GM19463 (cell line): ENCODE results near the gene PLSCR2.
"Not testable (repeated sequence)": the region's sequence is repeated elsewhere in the genome, so short reads cannot be mapped to it uniquely, and the experiment has no call there.

Experiments
- ATAC-seq: cut with Tn5 transposase; IDR thresholded peaks from one replicate; pipeline ENCODE4 v1.9.1; 2021; ENCODE audit warnings: mild to moderate bottlenecking, moderate library complexity; ENCODE audit not compliant: unreplicated experiment

Gene PLSCR2, protein sequence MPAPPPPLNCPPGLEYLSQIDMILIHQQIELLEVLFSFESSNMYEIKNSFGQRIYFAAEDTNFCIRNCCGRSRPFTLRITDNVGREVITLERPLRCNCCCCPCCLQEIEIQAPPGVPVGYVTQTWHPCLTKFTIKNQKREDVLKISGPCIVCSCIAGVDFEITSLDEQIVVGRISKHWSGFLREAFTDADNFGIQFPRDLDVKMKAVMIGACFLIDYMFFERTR

DNA sequence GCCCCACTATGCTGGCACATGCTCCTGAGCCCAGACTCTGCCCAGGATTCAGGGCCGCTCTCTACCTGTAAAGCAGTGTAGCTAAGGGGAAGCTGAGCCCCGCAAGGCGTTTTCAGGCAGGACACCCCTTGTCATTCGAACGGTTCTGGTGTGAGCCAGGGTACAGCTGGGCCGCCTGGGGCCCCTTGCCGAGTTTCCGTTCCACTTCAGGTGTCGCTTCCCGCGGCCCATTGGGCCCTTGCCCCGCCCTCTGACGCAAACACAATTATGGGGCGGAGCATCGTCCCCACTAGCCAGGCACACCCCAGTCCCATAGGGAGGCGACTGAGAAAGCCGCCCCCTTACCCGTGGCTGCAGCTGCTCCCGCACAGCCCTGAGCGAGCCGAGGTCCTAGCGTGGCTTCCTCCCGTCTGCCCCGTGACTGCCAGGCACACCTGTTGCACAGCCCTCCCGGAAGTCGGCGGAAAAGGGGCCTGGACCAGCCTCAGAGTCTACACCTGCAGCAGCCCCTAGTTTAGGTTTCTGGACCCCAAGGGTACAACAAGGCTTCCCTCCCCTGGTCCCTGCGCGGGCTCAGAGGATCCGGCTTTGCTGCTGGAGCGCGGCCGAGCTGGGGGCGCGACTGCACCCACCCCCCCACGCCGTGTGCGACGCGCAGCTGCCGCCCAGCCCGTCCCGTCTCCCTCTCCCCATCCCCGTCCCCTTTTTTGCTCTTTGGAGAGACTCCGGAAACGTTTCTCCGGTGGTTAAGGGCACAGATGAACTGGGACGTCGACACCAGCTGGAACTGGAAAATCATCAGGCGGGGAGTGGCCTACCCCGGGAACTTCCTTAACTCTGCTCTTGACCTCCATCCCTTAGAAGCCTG, at the start of gene PLSCR2:
TSS of gene PLSCR2 (minus strand) at position 412 of the 868 bp plus-strand sequence. CDS start 9,657 bp downstream, outside the sequence.
- ATAC-seq = peak; percentile 94

DNA sequence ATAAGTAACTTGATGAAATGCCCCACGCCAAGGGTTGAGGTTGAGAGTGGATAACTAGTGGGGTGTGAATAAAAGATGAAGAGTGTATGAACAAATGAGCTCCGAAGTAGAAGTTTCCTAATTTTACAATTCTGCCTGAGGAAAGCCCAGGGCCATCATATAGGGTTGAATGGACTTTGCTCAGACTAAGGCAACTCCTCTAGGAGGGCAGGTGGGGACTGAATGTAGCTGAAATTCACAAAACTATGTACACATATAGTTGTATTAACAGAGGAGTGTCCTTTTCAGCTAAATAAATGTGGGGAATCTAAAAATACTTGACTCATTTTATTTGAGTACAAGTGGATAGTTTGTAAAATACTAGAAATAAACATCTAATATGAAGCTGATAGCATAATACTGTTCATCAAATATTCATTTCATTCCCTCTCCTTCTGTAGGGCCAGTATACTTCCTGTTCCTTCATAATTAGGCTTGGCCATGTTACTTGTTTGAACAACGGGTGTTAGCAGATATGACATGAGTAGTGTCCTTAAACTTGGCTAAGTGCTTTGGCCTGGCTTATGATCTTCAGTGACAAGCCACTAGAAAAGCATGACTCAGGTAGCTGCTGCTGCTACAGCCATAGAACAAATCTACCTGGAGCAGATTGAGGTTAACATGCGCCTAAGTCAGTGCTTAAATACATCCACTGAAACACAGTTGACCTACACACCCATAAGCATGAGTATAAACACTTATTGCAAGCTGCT, 48.5 kb upstream of the PLSCR2 start:
- ATAC-seq = no peak

DNA sequence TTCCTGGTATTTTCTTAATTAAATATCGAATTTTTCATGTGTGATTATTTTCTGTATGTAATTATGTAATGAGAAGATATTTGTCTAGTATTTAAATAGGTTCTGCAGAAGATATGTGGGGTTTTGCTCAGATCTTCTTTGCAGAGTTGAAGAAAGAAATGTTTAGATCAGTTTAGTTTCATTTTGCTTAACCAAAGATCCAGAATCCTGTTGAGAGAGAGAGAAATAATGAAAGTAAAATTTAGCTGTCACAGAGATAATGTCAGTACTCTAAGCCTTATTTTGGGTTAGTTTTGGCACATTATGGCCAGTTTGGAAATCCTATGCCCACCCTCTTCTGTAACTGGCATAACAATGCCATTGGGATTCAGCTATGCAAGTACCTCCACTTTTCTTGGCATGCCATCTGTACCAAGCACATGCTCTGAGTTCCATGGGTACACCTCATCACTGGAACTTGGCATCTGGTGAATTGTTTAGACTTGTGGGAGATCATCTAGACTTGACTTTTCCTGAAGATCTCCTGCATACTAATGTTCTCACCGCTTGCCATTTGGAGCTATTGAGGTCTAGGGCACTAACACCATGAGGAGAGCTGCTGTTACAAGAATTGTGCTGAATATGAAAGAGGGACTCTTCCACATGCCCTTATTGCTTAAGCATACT, 44.2 kb upstream of the PLSCR2 start:
- no peak for ATAC-seq

DNA sequence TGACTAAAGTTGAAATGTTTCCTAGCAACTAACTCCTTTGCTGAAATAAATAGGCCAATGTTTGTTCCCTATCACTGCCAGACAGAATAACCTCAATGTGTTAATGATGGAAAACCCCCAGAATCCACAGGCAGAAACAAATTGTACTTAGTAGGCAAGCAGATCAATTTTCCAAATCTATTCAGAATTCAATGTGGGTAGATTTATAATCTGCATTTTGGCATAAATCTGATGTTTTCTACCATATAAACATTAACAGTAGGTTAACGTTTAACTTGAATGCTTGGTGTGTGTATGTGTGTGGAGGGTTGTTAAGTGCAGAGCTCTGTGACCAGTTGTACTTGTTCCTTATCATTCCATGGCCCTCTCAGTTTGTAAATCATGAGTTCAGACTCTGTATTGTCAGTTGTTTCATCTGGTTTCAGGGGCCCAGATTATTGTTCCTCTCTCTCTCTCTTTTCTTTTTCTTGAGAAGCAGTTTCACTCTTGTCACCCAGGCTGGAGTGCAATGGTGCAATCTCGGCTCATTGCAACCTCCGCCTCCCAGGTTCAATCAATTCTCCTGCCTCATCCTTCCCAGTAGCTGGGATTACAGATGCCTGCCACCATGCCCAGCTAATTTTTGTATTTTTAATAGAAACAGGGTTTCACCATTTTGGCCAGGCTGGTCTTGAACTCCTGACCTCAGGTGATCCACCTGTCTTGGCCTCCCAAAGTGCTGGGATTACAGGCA, 42.2 kb upstream of the PLSCR2 start:
- ATAC-seq = no peak

GRCh38 chr3:146507331-146508120, 38.2 kb upstream of the PLSCR2 start:
- no peak for ATAC-seq

DNA sequence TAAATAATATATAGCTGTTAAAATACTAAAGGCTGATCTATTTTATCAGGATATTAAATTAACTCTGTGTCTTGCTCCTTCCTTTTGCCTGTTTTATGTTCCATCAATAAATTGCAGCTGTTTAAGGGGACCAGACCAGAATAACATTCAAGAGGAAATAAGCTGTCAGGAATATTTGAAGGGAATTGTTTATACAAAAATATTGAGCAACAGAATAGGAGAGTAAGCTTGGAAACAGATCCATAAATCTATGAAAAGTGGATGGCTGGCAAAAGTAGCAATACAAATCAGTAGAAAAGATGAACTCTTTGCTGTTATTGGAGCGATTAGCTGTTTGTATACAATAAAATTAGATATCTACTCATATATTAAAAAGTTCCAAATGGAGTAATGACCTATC, 36.2 kb upstream of the PLSCR2 start:
- ATAC-seq = no peak

DNA sequence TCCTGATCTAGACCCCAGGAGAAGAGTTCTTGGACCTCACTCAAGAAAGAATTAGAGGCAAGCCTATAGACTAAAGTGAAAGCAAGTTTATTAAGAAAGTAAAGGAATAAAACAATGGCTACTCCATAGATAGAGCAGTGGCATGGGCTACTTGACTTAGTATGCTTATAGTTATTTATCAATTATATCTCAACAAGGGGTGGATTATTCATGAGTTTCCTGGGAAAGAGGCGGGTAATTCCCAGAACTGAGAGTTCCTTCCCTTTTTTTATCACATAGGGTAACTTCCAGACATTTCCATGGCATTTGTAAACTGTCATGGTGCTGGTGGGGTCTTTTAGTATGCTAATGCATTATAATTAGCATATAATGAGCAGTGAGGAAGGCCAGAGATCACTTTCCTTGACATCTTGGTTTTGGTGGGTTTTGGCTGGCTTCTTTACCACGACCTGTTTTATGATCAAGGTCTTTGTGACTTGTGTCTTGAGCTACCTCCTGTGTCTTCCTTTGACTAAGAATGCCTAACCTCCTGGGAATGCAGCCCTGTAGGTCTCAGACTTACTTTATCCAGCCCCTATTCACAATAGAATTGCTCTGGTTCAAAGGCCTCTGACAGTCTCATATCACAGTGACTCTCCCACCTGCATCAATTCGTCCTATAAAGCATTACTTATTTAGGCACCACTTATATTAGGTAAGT, 35.3 kb upstream of the PLSCR2 start:
- no peak for ATAC-seq

DNA sequence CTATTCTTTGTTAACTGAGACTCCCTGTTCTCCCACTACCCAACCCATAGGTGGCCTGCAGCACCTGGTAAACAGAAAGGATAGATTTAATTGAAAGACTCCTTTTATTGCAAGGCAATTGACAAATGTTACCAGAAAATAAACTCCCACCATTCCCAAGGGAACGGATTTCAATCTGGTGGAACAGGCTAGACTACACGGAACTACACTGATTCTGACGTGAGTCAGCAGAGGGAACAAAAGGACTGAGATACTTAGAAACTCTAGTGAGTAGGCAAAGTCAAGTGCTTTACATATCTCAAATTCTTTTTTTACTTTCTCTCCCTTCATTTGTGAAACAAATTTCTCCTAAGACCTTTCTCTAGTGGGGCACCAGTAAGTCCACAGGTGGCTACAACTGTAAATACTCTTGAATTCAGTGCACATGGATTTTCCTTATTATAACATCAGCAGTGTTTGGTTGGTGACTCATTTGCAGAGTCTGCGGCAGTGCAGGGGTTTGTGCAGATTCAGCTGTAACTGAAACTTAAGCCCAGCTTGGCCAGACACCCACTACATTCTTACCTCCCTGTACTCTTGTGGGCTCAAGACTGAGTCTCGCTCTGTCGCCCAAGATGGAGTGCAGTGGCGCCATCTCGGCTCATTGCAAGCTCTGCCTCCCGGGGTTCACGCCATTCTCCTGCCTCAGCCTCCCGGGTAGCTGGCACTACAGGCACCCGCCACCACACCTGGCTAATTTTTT, 34.3 kb upstream of the PLSCR2 start:
- peak; percentile 94 for ATAC-seq

DNA sequence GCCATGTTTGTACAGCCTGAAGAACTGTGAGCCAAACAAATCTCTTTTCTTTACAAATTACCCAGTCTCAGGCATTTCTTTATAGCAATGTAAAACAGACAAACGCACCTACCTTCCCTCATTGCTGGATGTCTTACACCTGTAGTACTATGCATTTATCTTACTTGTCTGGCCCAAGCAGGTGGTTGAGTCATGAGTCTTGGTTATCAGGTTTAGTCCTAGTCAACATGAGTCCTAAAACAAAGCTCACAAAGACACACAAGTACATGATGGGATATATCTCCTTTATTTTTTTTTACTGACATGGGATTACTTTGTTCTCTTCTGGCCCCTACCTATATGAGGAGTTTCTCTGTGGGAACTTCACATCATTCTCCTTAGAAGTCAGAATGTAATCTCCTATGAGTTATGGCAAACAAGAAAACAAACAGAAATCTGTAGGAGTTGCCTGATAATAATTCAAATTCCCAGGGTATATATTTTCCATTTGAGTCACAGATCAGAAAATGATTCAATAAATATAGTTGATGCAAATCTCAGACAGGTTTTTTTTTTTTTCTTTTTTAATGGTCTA, 33.6 kb upstream of the PLSCR2 start:
- no peak for ATAC-seq

GRCh38 chr3:146501752-146502151, 32.4 kb upstream of the PLSCR2 start:
- peak; percentile 15 for ATAC-seq

DNA sequence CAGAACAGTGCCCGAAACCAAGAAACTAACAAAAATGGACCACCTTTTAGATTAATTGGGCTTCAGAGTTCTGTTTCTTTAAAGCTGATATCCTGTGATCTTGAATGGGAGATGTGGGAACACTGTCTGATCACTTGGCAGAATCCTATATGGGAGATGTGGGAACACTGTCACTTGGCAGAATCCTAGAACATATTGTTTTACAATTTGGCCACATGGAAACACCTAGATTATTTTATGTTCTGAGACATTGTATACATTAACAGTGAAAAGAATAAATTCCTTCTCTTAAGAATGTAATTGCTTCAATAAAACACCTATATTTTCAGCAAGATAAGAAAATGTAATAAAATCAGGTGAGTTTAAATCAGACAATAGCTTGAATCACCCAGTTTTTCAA, 30.3 kb upstream of the PLSCR2 start:
- ATAC-seq = no peak

GRCh38 chr3:146498002-146498736, 28.8 kb upstream of the PLSCR2 start:
- ATAC-seq = no peak

GRCh38 chr3:146497145-146497843, 27.9 kb upstream of the PLSCR2 start:
- ATAC-seq = not testable (repeated sequence)

- ATAC-seq = no peak
Measured at GRCh38 chr3:146496726-146497125, 27.4 kb upstream of the PLSCR2 start.

- no peak for ATAC-seq
Measured at GRCh38 chr3:146496251-146496650, 26.9 kb upstream of the PLSCR2 start.

DNA sequence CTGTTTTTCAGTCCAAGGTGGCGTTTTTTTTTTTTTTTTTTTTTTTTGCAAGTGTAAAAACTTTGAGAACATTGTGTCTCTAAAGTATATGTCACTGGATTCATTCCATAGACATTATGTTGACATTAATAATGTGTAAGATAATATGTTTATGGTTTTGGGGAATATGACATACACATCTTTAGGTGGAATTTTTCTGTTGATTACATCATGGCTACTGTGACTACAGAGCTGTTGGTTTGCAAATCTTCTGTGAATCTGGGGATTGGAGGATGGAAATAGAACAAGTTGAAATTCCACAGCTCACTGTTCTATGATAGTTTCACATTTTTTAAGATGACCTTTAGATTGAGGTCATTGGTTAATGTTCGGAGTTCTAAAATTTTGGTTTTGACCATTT, 24.4 kb upstream of the PLSCR2 start:
- no peak for ATAC-seq

DNA sequence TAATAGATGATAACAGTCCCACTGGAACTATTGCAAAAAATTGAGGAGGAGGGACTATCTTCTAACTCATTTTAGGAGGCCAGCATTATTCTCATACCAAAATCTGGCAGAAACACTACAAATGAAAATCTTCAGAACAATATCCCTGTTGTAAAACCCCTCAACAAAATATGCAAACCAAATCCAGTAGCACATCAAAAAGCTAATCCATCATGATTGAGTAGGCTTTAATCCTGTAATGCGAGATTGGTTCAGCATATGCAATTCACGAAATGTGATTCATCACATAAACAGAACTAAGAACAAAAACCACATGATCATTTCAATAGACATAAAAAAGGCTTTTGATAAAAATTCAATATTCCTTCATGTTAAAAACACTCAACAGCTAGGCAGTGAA, 23.9 kb upstream of the PLSCR2 start:
- ATAC-seq = no peak
